ENCODE results near the gene TMEM135.

Gene TMEM135

DNA sequence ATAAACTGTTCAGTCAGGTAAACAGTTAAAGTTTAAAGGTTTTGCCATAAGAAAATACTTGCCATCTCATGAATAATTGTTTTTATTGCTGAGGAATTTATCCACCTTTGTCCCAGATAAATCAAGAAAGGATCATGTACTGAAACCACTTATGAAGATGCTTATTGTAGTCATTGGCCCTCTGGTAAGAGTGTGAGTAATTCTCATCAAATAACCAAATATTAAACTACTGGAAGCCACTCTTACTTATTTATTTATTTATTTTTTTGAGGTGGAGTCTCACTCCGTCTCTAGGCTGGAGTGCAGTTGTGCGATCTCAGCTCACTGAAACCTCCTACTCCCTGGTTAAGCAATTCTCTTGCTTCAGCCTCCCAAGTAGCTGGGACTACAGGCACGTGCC, 35.1 kb downstream of the TMEM135 start:
- H3K27me3 ChIP-seq (ENCODE audit: insufficient read depth, low read length): no peaks in the 10 kb centered on the region
- H3K79me2 ChIP-seq (ENCODE audit: insufficient read depth, low read length): 0 out of 2 replicates have a peak, but pooled peaks cover under 1% of the 10 kb centered on the region
- H3K4me1 ChIP-seq (ENCODE audit: insufficient read depth, low read length, severe bottlenecking): no peaks in the 10 kb centered on the region
- H3K9ac ChIP-seq (ENCODE audit: low read length): no peak overlapping the region
- H3K36me3 ChIP-seq (ENCODE audit: insufficient read depth, low read length): peaks cover 45% of the 10 kb centered on the region
- no peaks in the 10 kb centered on the region for H3K9me3 ChIP-seq (ENCODE audit: low read length)
- H3K4me2 ChIP-seq (ENCODE audit: low read length): no peak overlapping the region
- no peak overlapping the region for H3K4me3 ChIP-seq (ENCODE audit: low read depth, low read length, poor library complexity, severe bottlenecking)
- H3K9me2 ChIP-seq (ENCODE audit: low read depth, low read length): no peaks in the 10 kb centered on the region
- no peaks in the 10 kb centered on the region for H4K20me1 ChIP-seq (ENCODE audit: insufficient read depth, low read length)
- no peak overlapping the region for H2AFZ ChIP-seq (ENCODE audit: low read length)
- no peak overlapping the region for H3K27ac ChIP-seq (ENCODE audit: low read depth, low read length, poor library complexity, severe bottlenecking)
- TF ChIP-seq, protein P1, sequence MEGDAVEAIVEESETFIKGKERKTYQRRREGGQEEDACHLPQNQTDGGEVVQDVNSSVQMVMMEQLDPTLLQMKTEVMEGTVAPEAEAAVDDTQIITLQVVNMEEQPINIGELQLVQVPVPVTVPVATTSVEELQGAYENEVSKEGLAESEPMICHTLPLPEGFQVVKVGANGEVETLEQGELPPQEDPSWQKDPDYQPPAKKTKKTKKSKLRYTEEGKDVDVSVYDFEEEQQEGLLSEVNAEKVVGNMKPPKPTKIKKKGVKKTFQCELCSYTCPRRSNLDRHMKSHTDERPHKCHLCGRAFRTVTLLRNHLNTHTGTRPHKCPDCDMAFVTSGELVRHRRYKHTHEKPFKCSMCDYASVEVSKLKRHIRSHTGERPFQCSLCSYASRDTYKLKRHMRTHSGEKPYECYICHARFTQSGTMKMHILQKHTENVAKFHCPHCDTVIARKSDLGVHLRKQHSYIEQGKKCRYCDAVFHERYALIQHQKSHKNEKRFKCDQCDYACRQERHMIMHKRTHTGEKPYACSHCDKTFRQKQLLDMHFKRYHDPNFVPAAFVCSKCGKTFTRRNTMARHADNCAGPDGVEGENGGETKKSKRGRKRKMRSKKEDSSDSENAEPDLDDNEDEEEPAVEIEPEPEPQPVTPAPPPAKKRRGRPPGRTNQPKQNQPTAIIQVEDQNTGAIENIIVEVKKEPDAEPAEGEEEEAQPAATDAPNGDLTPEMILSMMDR (IDR thresholded peaks at IDR 0.05; ENCODE audit: low read length): no peak
- TF ChIP-seq EZH2 (IDR thresholded peaks at IDR 0.05; ENCODE audit: borderline replicate concordance, low read length): no peak
- no peaks in the 10 kb centered on the region for H3F3A ChIP-seq (ENCODE audit: insufficient read depth, low read length)

- Histone ChIP-seq H3F3A (ENCODE audit: insufficient read depth, low read length) (no peaks in the 10 kb centered on the region), H2AFZ (ENCODE audit: low read length) (no peak overlapping the region), H3K27me3 (ENCODE audit: insufficient read depth, low read length) (no peaks in the 10 kb centered on the region), H3K9me2 (ENCODE audit: low read depth, low read length) (no peaks in the 10 kb centered on the region), H3K9ac (ENCODE audit: low read length) (no peak overlapping the region), H3K36me3 (ENCODE audit: insufficient read depth, low read length) (peaks cover 38% of the 10 kb centered on the region), H3K4me3 (ENCODE audit: low read depth, low read length, poor library complexity, severe bottlenecking) (no peak overlapping the region), H3K4me2 (ENCODE audit: low read length) (no peak overlapping the region), H3K4me1 (ENCODE audit: insufficient read depth, low read length, severe bottlenecking) (no peaks in the 10 kb centered on the region), H3K27ac (ENCODE audit: low read depth, low read length, poor library complexity, severe bottlenecking) (no peak overlapping the region), H3K9me3 (ENCODE audit: low read length) (no peaks in the 10 kb centered on the region), H3K79me2 (ENCODE audit: insufficient read depth, low read length) (no peaks in the 10 kb centered on the region), H4K20me1 (ENCODE audit: insufficient read depth, low read length) (no peaks in the 10 kb centered on the region)
- TF ChIP-seq EZH2 (IDR thresholded peaks at IDR 0.05; ENCODE audit: borderline replicate concordance, low read length): no peak
- TF ChIP-seq, protein P1 (IDR thresholded peaks at IDR 0.05; ENCODE audit: low read length): no peak
Measured at GRCh38 chr11:87076260-87076783, 38.6 kb downstream of the TMEM135 start.

DNA sequence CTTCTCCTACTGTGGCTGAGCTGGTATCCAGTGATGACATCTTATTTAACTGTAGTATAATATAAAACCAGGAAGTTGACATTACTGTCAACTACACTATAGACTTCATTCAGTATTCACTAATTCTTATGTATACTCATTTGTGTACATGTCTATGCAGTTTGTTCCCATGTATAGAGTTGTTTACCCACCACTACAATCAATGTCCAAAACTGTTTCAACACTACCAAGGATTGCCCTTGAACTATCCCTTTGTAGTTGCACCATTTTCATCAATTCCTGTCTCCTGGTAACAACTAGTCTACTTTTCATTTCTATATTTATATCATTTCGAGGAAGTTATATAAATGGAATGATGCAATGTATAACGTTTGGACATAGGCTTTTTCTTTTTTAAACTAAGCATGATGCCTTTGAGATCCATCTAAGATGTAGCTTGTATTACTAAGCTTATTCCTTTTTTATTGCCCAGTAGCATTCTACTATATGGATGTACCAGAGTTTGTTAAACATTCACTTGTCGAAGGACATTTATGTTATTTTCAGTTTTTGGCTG, 39.2 kb downstream of the TMEM135 start:
- Histone ChIP-seq H2AFZ (ENCODE audit: low read length) (no peak overlapping the region), H3K4me3 (ENCODE audit: low read depth, low read length, poor library complexity, severe bottlenecking) (no peak overlapping the region), H3K4me2 (ENCODE audit: low read length) (no peak overlapping the region), H3K4me1 (ENCODE audit: insufficient read depth, low read length, severe bottlenecking) (no peaks in the 10 kb centered on the region), H3K79me2 (ENCODE audit: insufficient read depth, low read length) (0 out of 2 replicates have a peak, but pooled peaks cover under 1% of the 10 kb centered on the region), H3K9me3 (ENCODE audit: low read length) (no peaks in the 10 kb centered on the region), H3F3A (ENCODE audit: insufficient read depth, low read length) (no peaks in the 10 kb centered on the region), H3K27me3 (ENCODE audit: insufficient read depth, low read length) (no peaks in the 10 kb centered on the region), H3K9me2 (ENCODE audit: low read depth, low read length) (no peaks in the 10 kb centered on the region), H3K36me3 (ENCODE audit: insufficient read depth, low read length) (peaks cover 35% of the 10 kb centered on the region), H4K20me1 (ENCODE audit: insufficient read depth, low read length) (no peaks in the 10 kb centered on the region; the same call in 1 of the 2 replicates), H3K27ac (ENCODE audit: low read depth, low read length, poor library complexity, severe bottlenecking) (no peak overlapping the region), H3K9ac (ENCODE audit: low read length) (no peak overlapping the region)
- TF ChIP-seq, protein P1 (IDR thresholded peaks at IDR 0.05; ENCODE audit: low read length): no peak
